DOHH2 (cell line): ENCODE data around the gene SGCD.

ENCODE experiments used
- CTCF ChIP-seq: fragments of 200-600 bp; sonication (generic); IDR thresholded peaks from one replicate; pipeline ENCODE4 v1.5.1; 2014; ENCODE audit warnings: antibody characterized with exemption, mild to moderate bottlenecking, low read depth, low read length; ENCODE audit not compliant: poor library complexity, severe bottlenecking
- EZH2phosphoT487 ChIP-seq: fragments of 200-600 bp; sonication (generic); IDR thresholded peaks from 2 replicates; pipeline ENCODE4 v1.6.1; 2017; ENCODE audit warnings: borderline replicate concordance, mild to moderate bottlenecking, antibody characterized with exemption, low read length, moderate library complexity, mixed read lengths

DNA sequence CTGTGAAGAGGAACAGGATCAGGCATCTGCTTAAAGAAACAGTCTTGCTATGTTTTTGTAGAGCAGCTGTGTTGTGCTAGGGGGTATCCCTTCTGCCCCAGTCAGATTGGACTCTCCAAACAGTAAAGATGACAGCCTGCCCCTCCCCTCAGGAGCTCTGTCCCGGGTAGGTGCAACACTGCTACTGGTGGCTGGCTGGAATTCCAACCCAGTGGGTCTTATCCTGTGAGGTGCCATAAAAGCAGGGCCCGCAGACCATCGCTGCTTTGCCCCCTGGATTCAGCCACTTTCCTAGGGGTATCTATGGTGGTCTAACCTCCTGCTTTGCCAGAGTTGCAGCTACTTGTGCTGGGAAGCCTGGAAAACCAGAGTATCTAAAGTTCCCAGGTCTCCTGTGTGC is 408.5 kb downstream of the SGCD start:
- TF ChIP-seq CTCF (no peak), EZH2phosphoT487 (no peak)
